ENCODE results near the gene MBOAT2.

The MBOAT2 gene

DNA sequence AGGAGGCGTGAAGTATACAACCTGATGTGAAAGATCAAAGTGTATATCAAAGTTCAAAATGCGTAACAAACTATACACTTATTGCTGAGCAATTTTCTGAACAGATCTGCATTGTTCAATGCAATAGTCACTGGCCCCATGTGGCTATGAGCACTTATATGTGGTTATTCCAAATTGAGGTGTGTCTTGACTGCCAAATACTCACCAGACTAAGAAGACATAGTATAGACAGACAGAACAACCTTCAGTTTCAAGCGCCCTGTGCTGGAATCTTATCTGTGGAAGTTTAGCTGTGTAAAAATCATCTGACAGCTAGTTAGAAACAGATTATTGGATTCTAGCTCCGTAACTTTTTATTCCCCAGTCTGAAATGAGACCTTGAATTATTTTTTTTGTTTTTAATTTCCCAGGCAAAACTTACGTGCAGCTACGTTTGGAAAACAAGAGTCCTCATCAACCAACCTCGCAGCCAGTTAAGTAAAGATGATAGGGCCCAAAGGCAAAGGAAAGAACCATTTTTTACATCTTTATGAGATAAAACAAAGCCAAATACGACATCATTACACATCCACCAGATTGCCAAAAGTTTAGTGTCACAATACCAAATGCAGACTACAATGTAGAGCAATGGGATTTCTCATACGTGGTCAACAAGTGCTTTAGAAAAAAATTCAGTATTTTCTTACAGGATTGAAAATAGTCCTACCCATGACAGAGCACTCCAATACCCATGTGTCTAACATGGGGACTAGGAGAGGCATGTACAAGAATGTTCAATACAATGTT, 37.2 kb downstream of the MBOAT2 start:
- H3K4me2 ChIP-seq (ENCODE audit: low read length): no peak overlapping the region
- no peak overlapping the region for H3K27ac ChIP-seq
- TF ChIP-seq, protein P1, sequence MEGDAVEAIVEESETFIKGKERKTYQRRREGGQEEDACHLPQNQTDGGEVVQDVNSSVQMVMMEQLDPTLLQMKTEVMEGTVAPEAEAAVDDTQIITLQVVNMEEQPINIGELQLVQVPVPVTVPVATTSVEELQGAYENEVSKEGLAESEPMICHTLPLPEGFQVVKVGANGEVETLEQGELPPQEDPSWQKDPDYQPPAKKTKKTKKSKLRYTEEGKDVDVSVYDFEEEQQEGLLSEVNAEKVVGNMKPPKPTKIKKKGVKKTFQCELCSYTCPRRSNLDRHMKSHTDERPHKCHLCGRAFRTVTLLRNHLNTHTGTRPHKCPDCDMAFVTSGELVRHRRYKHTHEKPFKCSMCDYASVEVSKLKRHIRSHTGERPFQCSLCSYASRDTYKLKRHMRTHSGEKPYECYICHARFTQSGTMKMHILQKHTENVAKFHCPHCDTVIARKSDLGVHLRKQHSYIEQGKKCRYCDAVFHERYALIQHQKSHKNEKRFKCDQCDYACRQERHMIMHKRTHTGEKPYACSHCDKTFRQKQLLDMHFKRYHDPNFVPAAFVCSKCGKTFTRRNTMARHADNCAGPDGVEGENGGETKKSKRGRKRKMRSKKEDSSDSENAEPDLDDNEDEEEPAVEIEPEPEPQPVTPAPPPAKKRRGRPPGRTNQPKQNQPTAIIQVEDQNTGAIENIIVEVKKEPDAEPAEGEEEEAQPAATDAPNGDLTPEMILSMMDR (IDR thresholded peaks at IDR 0.05): no peak
- no peaks in the 10 kb centered on the region for H3K4me1 ChIP-seq
- peaks cover 18% of the 10 kb centered on the region for H3K79me2 ChIP-seq
- no peaks in the 10 kb centered on the region for H3K36me3 ChIP-seq (ENCODE audit: control insufficient read depth, insufficient read depth, low read length)
- no peaks in the 10 kb centered on the region for H3K9me3 ChIP-seq (ENCODE audit: control insufficient read depth, low read length)
- H3K4me3 ChIP-seq (ENCODE audit: low read depth, low read length): no peak overlapping the region
- H3K9ac ChIP-seq: no peak overlapping the region
- no peak overlapping the region for H2AFZ ChIP-seq
- no peaks in the 10 kb centered on the region for H3K27me3 ChIP-seq (ENCODE audit: control insufficient read depth, insufficient read depth, low read length)

DNA sequence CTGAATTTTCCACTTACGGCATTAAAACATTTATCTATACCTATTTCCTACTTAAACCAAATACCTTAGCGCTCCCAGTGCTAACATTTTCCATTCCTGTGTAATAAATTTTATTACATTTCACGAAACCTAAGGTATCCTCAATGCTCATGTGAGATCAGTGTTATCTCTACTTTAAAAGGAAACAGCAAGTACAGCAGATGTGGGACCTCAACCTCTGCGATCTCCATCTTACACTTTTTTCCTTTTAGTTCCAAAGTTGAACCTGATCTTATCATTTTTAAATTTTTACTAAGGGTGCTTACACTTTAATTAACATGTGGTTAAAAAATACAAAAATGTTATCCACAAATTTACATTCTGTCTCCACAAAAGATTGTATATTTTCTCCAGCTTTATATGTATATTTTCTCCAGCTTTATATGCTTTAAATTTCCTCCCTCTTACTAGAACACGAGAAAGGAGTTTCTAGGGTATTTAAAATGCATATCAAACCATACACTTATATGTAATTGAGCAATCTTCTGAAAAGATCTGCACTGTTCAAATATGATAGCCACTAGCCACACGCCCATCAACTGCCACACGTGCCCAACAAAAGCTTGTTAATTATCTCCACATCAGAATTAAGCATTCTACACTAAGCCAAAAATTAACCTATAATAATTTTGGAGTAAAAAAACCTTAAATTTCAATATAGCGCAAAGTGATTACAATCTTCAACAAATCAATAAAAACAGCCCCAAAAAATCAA, 38.1 kb downstream of the MBOAT2 start:
- H3K27ac ChIP-seq: no peak overlapping the region
- no peak overlapping the region for H3K9ac ChIP-seq
- H3K9me3 ChIP-seq (ENCODE audit: control insufficient read depth, low read length): no peaks in the 10 kb centered on the region
- no peaks in the 10 kb centered on the region for H3K27me3 ChIP-seq (ENCODE audit: control insufficient read depth, insufficient read depth, low read length)
- no peak overlapping the region for H3K4me3 ChIP-seq (ENCODE audit: low read depth, low read length)
- H3K79me2 ChIP-seq: peaks cover 20% of the 10 kb centered on the region
- H2AFZ ChIP-seq: no peak overlapping the region
- H3K4me1 ChIP-seq: no peaks in the 10 kb centered on the region
- no peaks in the 10 kb centered on the region for H3K36me3 ChIP-seq (ENCODE audit: control insufficient read depth, insufficient read depth, low read length)
- H3K4me2 ChIP-seq (ENCODE audit: low read length): no peak overlapping the region
- TF ChIP-seq, protein P1 (IDR thresholded peaks at IDR 0.05): no peak

DNA sequence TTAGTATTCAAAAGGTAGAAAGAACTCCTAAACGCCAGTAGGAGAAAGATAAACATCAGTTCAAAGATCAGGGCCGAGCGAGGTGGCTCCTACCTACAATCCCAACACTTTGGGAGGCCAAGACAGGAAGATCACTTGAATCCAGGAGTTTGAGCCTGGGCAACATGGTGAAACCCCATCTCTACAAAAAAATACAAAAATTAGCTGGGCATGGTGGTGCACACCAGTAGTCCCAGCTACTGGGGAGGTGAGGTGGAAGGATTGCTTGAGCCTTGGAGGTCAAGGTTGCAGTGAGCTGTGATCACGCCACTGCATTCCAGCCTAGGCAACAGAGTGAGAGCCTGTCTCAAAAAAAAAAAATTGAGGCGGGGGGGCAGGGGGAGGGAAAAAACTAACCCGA, 40.6 kb downstream of the MBOAT2 start:
- Histone ChIP-seq H3K4me3 (ENCODE audit: low read depth, low read length) (no peak overlapping the region), H3K4me1 (peaks cover 2% of the 10 kb centered on the region), H3K36me3 (ENCODE audit: control insufficient read depth, insufficient read depth, low read length) (no peaks in the 10 kb centered on the region), H3K4me2 (ENCODE audit: low read length) (no peak overlapping the region), H3K9ac (no peak overlapping the region), H3K27me3 (ENCODE audit: control insufficient read depth, insufficient read depth, low read length) (no peaks in the 10 kb centered on the region), H3K79me2 (peaks cover 14% of the 10 kb centered on the region), H3K27ac (no peak overlapping the region), H2AFZ (no peak overlapping the region), H3K9me3 (ENCODE audit: control insufficient read depth, low read length) (no peaks in the 10 kb centered on the region)
- TF ChIP-seq, protein P1 (IDR thresholded peaks at IDR 0.05): no peak

DNA sequence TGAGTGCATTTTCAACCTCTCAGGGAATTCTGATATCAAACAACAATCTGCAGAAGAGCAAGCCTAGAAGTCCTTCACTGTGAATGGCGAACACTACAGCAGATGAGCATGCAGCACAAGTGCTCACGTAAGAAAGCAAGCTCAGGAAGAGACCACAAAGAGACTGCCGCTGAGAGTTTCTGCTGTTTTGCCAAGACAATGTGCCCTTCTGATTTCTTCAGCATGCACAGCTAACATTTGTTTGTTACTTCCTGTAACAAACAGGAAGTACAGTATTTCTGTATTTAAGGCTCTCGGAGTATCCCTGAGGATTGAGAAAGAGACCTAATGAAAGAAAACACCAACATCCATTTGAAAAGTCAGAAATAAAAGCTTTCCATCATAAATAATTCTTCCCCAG, 45.9 kb downstream of the MBOAT2 start:
- no peak overlapping the region for H3K27ac ChIP-seq
- no peak overlapping the region for H3K4me2 ChIP-seq (ENCODE audit: low read length)
- no peak overlapping the region for H3K9ac ChIP-seq
- H2AFZ ChIP-seq: no peak overlapping the region
- H3K27me3 ChIP-seq (ENCODE audit: control insufficient read depth, insufficient read depth, low read length): no peaks in the 10 kb centered on the region
- no peaks in the 10 kb centered on the region for H3K36me3 ChIP-seq (ENCODE audit: control insufficient read depth, insufficient read depth, low read length)
- H3K79me2 ChIP-seq: peaks cover 4% of the 10 kb centered on the region
- H3K4me1 ChIP-seq: peaks cover 2% of the 10 kb centered on the region
- H3K9me3 ChIP-seq (ENCODE audit: control insufficient read depth, low read length): no peaks in the 10 kb centered on the region
- H3K4me3 ChIP-seq (ENCODE audit: low read depth, low read length): no peak overlapping the region
- TF ChIP-seq, protein P1 (IDR thresholded peaks at IDR 0.05): no peak
